ENCODE measurements around the gene CLCN1.

GRCh38 chr7:143315776-143316175, at the start of gene CLCN1:
- TF ChIP-seq CTCF (IDR thresholded peaks at IDR 0.05) = no peak
- no peak for TF ChIP-seq POLR2A (IDR thresholded peaks at IDR 0.05)

Data from prostate gland (tissue), 2 donors.